ENCODE results near the gene ADARB1. TPM values are rescaled to one million over a fixed set of nuclear protein-coding genes. Genes with fewer than 3 reads are reported as not detected.

The ADARB1 gene
- total and polyA plus RNA-seq, 12 donors = 7.2 to 21.6 (median 16.1) TPM

- WGBS, 4 donors = 84 to 89% (median 86%) methylated on average over 7 of the region's 7 CpGs
- H3K4me1 ChIP-seq (replicated peaks in 1 of 2) = peaks cover 8 to 13% of the 10 kb centered on the region in 2 donors
- DNase-seq = no peak
- no peaks in the 10 kb centered on the region for H3K9me3 ChIP-seq (replicated peaks in 1 of 3)
- TF ChIP-seq CTCF (IDR thresholded peaks at IDR 0.05) (no peak), POLR2A (IDR thresholded peaks at IDR 0.05) (no peak)
- H3K27me3 ChIP-seq = no peaks in the 10 kb centered on the region
- no peaks in the 10 kb centered on the region for H3K36me3 ChIP-seq (replicated peaks in 1 of 2)
- H3K4me3 ChIP-seq = no peak overlapping the region
- no peak overlapping the region for H3K27ac ChIP-seq
- intact Hi-C loops (cut with DNase I) = no loop called here
Measured at GRCh38 chr21:45168522-45168921, 94.1 kb downstream of the ADARB1 start.

- 74 to 89% (median 77%) methylated on average over 5 to 7 of the region's 7 CpGs for WGBS, 4 donors
- Histone ChIP-seq H3K27me3 (no peaks in the 10 kb centered on the region), H3K4me3 (no peak overlapping the region), H3K4me1 (replicated peaks in 1 of 2) (peaks cover 8 to 13% of the 10 kb centered on the region in 2 donors), H3K9me3 (replicated peaks in 1 of 3) (no peaks in the 10 kb centered on the region), H3K36me3 (replicated peaks in 1 of 2) (no peaks in the 10 kb centered on the region), H3K27ac (no peak overlapping the region)
- intact Hi-C loops (cut with DNase I) = no loop called here
- TF ChIP-seq CTCF (IDR thresholded peaks at IDR 0.05) (no peak), POLR2A (IDR thresholded peaks at IDR 0.05) (no peak)
- DNase-seq = no peak
Measured at GRCh38 chr21:45169001-45169400, 94.6 kb downstream of the ADARB1 start.

GRCh38 chr21:45169682-45170081 lies 95.3 kb downstream of the ADARB1 start:
- intact Hi-C loops (cut with DNase I) = no loop called here
- H3K4me3 ChIP-seq = no peak overlapping the region
- H3K27me3 ChIP-seq = no peaks in the 10 kb centered on the region
- peaks cover 8 to 13% of the 10 kb centered on the region in 2 donors for H3K4me1 ChIP-seq (replicated peaks in 1 of 2)
- TF ChIP-seq CTCF (IDR thresholded peaks at IDR 0.05) = no peak
- no peaks in the 10 kb centered on the region for H3K9me3 ChIP-seq (replicated peaks in 1 of 3)
- no peak overlapping the region for H3K27ac ChIP-seq
- no peaks in the 10 kb centered on the region for H3K36me3 ChIP-seq (replicated peaks in 1 of 2)
- 65 to 87% (median 71%) methylated on average over 6 of the region's 6 CpGs for WGBS, 4 donors
- no peak for DNase-seq

- H3K27me3 ChIP-seq = no peaks in the 10 kb centered on the region
- H3K36me3 ChIP-seq (replicated peaks in 1 of 2) = no peaks in the 10 kb centered on the region
- no peak for DNase-seq
- no peak overlapping the region for H3K4me3 ChIP-seq
- H3K27ac ChIP-seq = no peak overlapping the region
- WGBS, 4 donors = 93 to 98% (median 95%) methylated on average over 8 of the region's 8 CpGs
- TF ChIP-seq CTCF (IDR thresholded peaks at IDR 0.05) (no peak), POLR2A (IDR thresholded peaks at IDR 0.05) (no peak)
- intact Hi-C loops (cut with DNase I) = no loop called here
- no peaks in the 10 kb centered on the region for H3K9me3 ChIP-seq (replicated peaks in 1 of 3)
- H3K4me1 ChIP-seq (replicated peaks in 1 of 2) = peaks cover 8 to 13% of the 10 kb centered on the region in 2 donors
Measured at GRCh38 chr21:45170987-45171386, 96.6 kb downstream of the ADARB1 start.
